Panc1 (cell line): ENCODE results near the gene FAM229A. TPM values are rescaled to one million over a fixed set of nuclear protein-coding genes. Genes with fewer than 3 reads are reported as not detected.

Experiments used
- ATAC-seq: fragments of 200-7000 bp; cut with Tn5 transposase; 2 replicates; pipeline ENCODE4 v1.9.1; 2020; ENCODE audit warnings: mild to moderate bottlenecking, moderate library complexity
- BruUV-seq: library from RNA; stranded (reverse); fragments of 400-500 nt; replicated peaks from 2 replicates; lab custom pipeline; 2021; lab: Mats Ljungman, UMichigan
- CTCF ChIA-PET: fragments of 300-600 bp; sonication (Branson Sonifier 250); formaldehyde crosslinking; loops from one replicate; lab custom pipeline; 2022; ENCODE audit warnings: antibody characterized with exemption; lab: Charles Lee
- POLR2A ChIA-PET: fragments of 300-600 bp; sonication (Branson Sonifier 250); formaldehyde crosslinking; loops from one replicate; lab custom pipeline; 2022; ENCODE audit warnings: antibody characterized with exemption; lab: Charles Lee
- DNase-seq: peaks from one replicate; pipeline ENCODE4 v3.0.0-alpha.2; 2010; ENCODE audit warnings: low read depth, low spot score
- H3K27ac ChIP-seq: 2 replicates; pipeline ENCODE4 v1.5.1; 2011; ENCODE audit warnings: mild to moderate bottlenecking, low read length, inconsistent platforms
- H3K27me3 ChIP-seq: fragments of 200-500 bp; sonication (Bioruptor generic); 2 replicates; pipeline ENCODE4 v1.6.0; 2014; ENCODE audit warnings: low read length, inconsistent platforms; ENCODE audit not compliant: control insufficient read depth, insufficient read depth
- H3K36me3 ChIP-seq: fragments of 200-500 bp; sonication (Bioruptor generic); 2 replicates; pipeline ENCODE4 v1.5.1; 2014; ENCODE audit warnings: inconsistent platforms, mild to moderate bottlenecking, low read length, moderate library complexity; ENCODE audit not compliant: control insufficient read depth, insufficient read depth
- H3K4me1 ChIP-seq: 2 replicates; pipeline ENCODE4 v1.5.1; 2011; ENCODE audit warnings: inconsistent platforms, mild to moderate bottlenecking, low read length, moderate library complexity; ENCODE audit not compliant: control insufficient read depth, insufficient read depth
- H3K4me3 ChIP-seq, 2 experiments: 2 replicates each; pipeline ENCODE4 v1.5.1; 2011 to 2012; ENCODE audit warnings: low read depth in 2 of 2, low read length in 2 of 2, mild to moderate bottlenecking in 2 of 2, inconsistent platforms in 1 of 2, moderate library complexity in 1 of 2
- H3K9me3 ChIP-seq: fragments of 200-500 bp; sonication (Bioruptor generic); 2 replicates; pipeline ENCODE4 v1.5.1; 2014; ENCODE audit warnings: low read depth, mild to moderate bottlenecking, inconsistent platforms, low read length, moderate library complexity; ENCODE audit not compliant: control insufficient read depth, insufficient read depth
- POLR2AphosphoS5 ChIP-seq: IDR thresholded peaks from 2 replicates; pipeline ENCODE4 v1.6.1; 2012; ENCODE audit warnings: mild to moderate bottlenecking, low read depth, low read length, moderate library complexity
- SIN3A ChIP-seq: IDR thresholded peaks from 2 replicates; pipeline ENCODE4 v1.6.1; 2012; ENCODE audit warnings: low read depth, mild to moderate bottlenecking, low read length, moderate library complexity, borderline replicate concordance; ENCODE audit not compliant: insufficient read depth
- TCF7L2 ChIP-seq: IDR thresholded peaks from 2 replicates; pipeline ENCODE4 v1.6.1; 2011; ENCODE audit warnings: mild to moderate bottlenecking, low read depth, low read length, inconsistent platforms
- in situ Hi-C: cut with HindIII; loops from 2 replicates; pipeline ENCODE4 v1.10.0; 2016; ENCODE audit warnings: low sequenced_read_pairs, low pct_unique_long_range_greater_than_20kb
- intact Hi-C: fragments of 100-400 bp; cut with micrococcal nuclease; formaldehyde crosslinking; loops from one replicate; pipeline ENCODE4 v1.10.0; 2022; ENCODE audit not compliant: unreplicated experiment
- total RNA-seq: library from RNA; stranded (reverse); gene quantifications from one replicate; pipeline ENCODE4 v1.2.1, GENCODE V29; 2021; ENCODE audit not compliant: unreplicated experiment
- TF ChIP-seq, protein P1 (sequence below), 2 experiments: IDR thresholded peaks; 2 replicates each; pipeline ENCODE4 v1.6.1; 2011 to 2012; ENCODE audit warnings: low read depth in 2 of 2, control low read depth in 1 of 2, low read length in 1 of 2, mild to moderate bottlenecking in 1 of 2, moderate library complexity in 1 of 2; ENCODE audit not compliant: insufficient read depth in 1 of 2
- TF ChIP-seq, protein P2 (sequence below): fragments of 450-650 bp; IDR thresholded peaks from 2 replicates; pipeline ENCODE4 v1.5.1; 2017; ENCODE audit warnings: mild to moderate bottlenecking

The FAM229A gene
- total RNA-seq, 1 experiment from 2014 or later: 6.7 TPM

DNA sequence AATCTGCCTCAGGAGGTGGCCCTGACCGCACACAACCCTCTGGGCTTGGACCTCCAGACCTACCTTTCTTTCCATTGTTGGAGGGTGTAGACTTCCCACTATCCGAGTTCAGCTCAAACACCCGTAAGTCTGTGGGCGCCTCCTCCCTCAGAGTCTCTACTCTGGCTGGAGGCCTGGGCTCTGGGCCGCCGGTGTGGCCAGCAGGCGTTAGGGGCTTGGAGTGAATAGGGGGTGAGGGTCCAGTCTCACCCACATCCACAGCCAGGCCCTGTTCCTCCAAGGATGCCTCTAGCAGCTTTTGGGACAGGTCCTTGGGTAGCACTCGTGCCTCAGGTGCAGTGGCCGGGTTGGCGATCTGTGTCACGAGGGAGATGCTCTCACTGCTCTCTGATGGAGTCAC, 13.9 kb upstream of the FAM229A start:
- Histone ChIP-seq H3K4me1 (no peaks in the 10 kb centered on the region), H3K27me3 (no peaks in the 10 kb centered on the region), H3K9me3 (no peaks in the 10 kb centered on the region), H3K36me3 (peaks cover 14% of the 10 kb centered on the region), H3K27ac (no peak overlapping the region), H3K4me3 (no peak overlapping the region)
- ChIA-PET POLR2A (no interaction called here), CTCF (no interaction called here)
- no peak for TF ChIP-seq POLR2AphosphoS5
- no peak for TF ChIP-seq SIN3A
- no TSS peak for BruUV-seq
- intact Hi-C loops (no loop called here), in situ Hi-C loops (no loop called here)
- ATAC-seq (no peak), DNase-seq (no peak)

DNA sequence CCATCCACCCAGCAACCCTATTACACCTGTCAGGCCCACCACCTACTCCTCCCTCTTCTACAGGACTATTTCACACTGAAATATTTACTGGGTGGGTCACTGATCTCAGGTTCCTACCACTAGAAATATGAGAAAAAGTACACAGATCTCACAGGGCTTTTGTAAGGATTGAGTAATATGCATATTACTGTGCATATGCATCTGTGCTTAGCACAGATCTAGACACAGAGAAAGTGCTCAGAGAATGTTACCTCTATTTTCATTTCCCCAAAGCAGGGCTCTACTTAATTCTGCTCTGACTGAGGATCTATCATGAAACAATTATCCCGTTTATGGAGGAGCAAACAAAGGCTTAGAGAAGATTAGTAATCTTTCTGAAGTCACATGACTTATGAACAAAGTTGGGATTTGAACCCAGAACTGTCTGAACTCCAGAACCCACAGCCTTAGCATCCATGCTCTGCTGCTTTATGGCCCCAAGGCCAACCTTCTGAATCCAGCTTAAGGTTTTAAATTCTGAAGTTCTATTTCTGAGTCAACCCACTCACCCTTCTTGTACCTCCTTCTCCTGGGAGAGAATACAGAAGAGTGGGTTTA, 11.8 kb upstream of the FAM229A start:
- no TSS peak for BruUV-seq
- in situ Hi-C loops (no loop called here), intact Hi-C loops (no loop called here)
- no peak overlapping the region for H3K4me3 ChIP-seq
- DNase-seq (no peak), ATAC-seq (no peak)
- no peak overlapping the region for H3K27ac ChIP-seq
- no peaks in the 10 kb centered on the region for H3K4me1 ChIP-seq
- H3K36me3 ChIP-seq: peaks cover 14% of the 10 kb centered on the region
- H3K27me3 ChIP-seq: no peaks in the 10 kb centered on the region
- ChIA-PET POLR2A (no interaction called here), CTCF (no interaction called here)
- TF ChIP-seq TCF7L2 (no peak), POLR2AphosphoS5 (no peak), SIN3A (no peak)
- TF ChIP-seq, protein P1, sequence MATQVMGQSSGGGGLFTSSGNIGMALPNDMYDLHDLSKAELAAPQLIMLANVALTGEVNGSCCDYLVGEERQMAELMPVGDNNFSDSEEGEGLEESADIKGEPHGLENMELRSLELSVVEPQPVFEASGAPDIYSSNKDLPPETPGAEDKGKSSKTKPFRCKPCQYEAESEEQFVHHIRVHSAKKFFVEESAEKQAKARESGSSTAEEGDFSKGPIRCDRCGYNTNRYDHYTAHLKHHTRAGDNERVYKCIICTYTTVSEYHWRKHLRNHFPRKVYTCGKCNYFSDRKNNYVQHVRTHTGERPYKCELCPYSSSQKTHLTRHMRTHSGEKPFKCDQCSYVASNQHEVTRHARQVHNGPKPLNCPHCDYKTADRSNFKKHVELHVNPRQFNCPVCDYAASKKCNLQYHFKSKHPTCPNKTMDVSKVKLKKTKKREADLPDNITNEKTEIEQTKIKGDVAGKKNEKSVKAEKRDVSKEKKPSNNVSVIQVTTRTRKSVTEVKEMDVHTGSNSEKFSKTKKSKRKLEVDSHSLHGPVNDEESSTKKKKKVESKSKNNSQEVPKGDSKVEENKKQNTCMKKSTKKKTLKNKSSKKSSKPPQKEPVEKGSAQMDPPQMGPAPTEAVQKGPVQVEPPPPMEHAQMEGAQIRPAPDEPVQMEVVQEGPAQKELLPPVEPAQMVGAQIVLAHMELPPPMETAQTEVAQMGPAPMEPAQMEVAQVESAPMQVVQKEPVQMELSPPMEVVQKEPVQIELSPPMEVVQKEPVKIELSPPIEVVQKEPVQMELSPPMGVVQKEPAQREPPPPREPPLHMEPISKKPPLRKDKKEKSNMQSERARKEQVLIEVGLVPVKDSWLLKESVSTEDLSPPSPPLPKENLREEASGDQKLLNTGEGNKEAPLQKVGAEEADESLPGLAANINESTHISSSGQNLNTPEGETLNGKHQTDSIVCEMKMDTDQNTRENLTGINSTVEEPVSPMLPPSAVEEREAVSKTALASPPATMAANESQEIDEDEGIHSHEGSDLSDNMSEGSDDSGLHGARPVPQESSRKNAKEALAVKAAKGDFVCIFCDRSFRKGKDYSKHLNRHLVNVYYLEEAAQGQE (IDR thresholded peaks at IDR 0.05; ENCODE audit: insufficient read depth in 1 of 2, low read depth in 2 of 2, low read length in 1 of 2): no peak
- TF ChIP-seq, protein P2, sequence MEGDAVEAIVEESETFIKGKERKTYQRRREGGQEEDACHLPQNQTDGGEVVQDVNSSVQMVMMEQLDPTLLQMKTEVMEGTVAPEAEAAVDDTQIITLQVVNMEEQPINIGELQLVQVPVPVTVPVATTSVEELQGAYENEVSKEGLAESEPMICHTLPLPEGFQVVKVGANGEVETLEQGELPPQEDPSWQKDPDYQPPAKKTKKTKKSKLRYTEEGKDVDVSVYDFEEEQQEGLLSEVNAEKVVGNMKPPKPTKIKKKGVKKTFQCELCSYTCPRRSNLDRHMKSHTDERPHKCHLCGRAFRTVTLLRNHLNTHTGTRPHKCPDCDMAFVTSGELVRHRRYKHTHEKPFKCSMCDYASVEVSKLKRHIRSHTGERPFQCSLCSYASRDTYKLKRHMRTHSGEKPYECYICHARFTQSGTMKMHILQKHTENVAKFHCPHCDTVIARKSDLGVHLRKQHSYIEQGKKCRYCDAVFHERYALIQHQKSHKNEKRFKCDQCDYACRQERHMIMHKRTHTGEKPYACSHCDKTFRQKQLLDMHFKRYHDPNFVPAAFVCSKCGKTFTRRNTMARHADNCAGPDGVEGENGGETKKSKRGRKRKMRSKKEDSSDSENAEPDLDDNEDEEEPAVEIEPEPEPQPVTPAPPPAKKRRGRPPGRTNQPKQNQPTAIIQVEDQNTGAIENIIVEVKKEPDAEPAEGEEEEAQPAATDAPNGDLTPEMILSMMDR: no peak
- H3K9me3 ChIP-seq: no peaks in the 10 kb centered on the region

DNA sequence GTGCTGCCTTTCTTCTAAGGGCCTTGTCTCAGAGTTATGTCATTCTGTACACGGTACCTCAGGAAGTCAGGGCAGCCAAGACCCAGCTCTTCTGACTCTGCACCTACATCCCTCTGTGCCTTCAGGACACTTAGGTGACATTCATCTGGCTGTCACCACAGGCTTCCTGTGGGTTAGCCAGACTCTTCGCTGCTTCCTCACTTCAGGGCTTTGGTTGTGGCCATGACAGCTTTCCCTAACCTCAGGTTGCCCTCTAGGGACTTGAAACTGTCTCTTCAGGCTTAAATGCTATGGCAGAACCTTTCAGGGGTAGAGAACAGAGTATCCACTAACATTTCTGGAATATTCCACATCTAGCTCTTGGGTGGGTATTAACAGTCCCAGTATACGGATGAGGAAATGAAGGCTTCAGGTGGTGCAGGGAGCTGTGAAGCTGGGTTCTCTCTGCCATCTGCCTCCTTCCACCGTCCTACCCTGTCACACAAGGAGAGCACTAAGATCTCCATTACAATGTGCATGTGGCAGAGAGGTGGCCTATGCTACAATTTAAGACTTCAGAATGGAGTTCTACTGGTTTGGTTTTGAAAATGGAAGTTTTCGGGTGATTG, 10.0 kb upstream of the FAM229A start:
- intact Hi-C loops: no loop called here
- no peaks in the 10 kb centered on the region for H3K9me3 ChIP-seq
- peak; percentile 58 for ATAC-seq
- no peak overlapping the region for H3K27ac ChIP-seq
- DNase-seq: no peak
- ChIA-PET POLR2A (no interaction called here), CTCF (no interaction called here)
- no TSS peak for BruUV-seq
- in situ Hi-C loops: no loop called here
- H3K27me3 ChIP-seq: no peaks in the 10 kb centered on the region
- TF ChIP-seq, protein P2: no peak
- no peak for TF ChIP-seq SIN3A
- TF ChIP-seq POLR2AphosphoS5: no peak
- TF ChIP-seq, protein P1 (IDR thresholded peaks at IDR 0.05; ENCODE audit: insufficient read depth in 1 of 2, low read depth in 2 of 2, low read length in 1 of 2): no peak
- TF ChIP-seq TCF7L2: no peak
- no peaks in the 10 kb centered on the region for H3K4me1 ChIP-seq
- H3K4me3 ChIP-seq: no peak overlapping the region
- H3K36me3 ChIP-seq: peaks cover 13% of the 10 kb centered on the region
